AML-193 (cell line): ENCODE results near the gene FAM168A.
A peak's percentile ranks its signal among the peaks of the same experiment; 100 is the strongest.
"Not testable (repeated sequence)": the region's sequence is repeated elsewhere in the genome, so short reads cannot be mapped to it uniquely, and the experiment has no call there.

Source experiments
- DNase-seq, 2 experiments: peaks; one replicate each; lab custom pipeline; 2025; lab: John Stamatoyannopoulos, UW

FAM168A gene

GRCh38 chr11:73467505-73467904, 130.4 kb downstream of the FAM168A start:
- DNase-seq: no peak

- no peak for DNase-seq
These were observed 131.3 kb downstream of the FAM168A start for GRCh38 chr11:73466643-73467042.

DNA sequence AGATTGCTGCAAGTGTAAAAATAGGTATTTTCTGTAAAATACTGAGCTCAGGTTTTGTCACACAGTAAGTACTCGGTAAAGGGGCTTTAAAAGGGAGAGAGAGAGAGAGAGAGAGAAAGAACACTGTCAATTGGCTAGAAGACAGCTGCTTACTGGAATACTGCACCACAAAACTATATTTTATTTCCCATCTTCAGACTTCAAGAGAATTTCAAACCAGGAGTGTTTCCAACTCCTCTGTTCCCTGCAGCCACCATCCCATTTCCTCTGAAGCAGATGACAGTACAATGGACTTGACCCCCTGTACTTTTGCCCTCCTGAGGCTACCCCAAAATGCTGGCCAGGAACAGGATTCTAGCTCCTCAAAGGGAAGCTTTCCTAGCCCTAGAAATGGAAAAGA, 132.0 kb downstream of the FAM168A start:
- DNase-seq: no peak

- no peak for DNase-seq
These were observed 132.8 kb downstream of the FAM168A start for GRCh38 chr11:73465023-73465675.

GRCh38 chr11:73464347-73464746, 133.6 kb downstream of the FAM168A start:
- DNase-seq: no peak

GRCh38 chr11:73463359-73463758, 134.6 kb downstream of the FAM168A start:
- no peak for DNase-seq

GRCh38 chr11:73461964-73462363, 135.9 kb downstream of the FAM168A start:
- DNase-seq: peak; percentile 32 to 62

- peak in 1 of 2 experiments; percentile 30 for DNase-seq
These were observed 136.5 kb downstream of the FAM168A start for GRCh38 chr11:73461335-73461840.

- no peak for DNase-seq
These were observed 139.7 kb downstream of the FAM168A start for GRCh38 chr11:73458201-73458600.

DNA sequence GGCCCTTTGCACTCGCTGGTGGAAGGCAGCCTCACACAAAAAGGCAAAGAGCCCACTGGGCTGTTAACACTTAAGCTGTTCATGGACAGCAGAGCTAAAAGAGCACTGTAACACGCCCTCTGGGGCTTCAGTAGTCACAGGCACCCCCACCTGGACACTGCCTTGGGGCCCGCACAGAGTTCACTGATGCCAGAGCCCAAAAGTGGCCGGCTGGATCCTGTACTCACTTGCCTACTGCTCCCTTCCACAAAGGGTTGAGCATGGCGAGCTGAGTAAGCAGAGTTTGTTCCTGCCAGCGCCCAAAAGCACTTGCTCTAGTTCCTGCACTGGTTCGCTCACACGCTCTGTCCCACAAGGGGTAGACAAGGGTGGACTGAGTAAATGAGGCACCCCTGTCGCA, 142.9 kb downstream of the FAM168A start:
- DNase-seq: no peak

DNA sequence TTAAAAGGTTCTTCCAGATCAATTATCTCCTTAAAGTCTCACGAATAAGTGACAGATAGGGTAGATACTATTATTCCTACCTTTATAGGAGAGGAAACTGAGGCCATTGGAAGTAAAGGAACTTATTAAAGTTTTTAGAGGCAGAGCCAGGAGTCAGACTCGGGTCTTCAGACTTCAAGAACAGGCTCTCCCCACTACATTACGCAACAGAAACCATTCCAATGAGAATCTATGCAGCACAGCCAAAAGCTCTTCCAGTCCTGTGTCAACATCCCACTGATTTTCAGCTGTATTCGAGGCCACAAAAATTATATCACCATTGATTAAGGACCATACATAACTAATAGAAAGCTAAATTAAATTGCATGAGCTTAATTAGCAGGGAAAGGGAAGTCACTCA, 144.3 kb downstream of the FAM168A start:
- DNase-seq: no peak

DNA sequence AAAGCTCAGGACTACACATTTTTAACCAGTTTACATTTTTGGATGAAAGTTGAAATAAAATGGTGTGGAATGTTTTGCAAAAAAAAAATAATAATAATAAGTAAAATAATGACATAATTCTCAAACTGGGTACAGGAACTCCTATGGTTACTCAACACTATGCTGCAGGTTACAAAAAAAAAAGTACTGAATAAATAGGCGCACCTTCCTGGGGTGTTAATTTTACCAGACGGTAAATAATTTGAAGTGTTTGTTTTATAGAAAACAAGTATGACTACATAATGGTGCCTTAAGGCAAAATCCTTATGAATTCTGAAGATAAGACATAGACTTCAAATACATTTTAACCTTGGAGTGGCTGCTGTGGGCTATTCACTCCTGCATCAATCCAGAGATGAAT, 145.2 kb downstream of the FAM168A start:
- DNase-seq: no peak

GRCh38 chr11:73451896-73452295, 146.0 kb downstream of the FAM168A start:
- DNase-seq: no peak

GRCh38 chr11:73446766-73447165, 151.1 kb downstream of the FAM168A start:
- no peak for DNase-seq

DNA sequence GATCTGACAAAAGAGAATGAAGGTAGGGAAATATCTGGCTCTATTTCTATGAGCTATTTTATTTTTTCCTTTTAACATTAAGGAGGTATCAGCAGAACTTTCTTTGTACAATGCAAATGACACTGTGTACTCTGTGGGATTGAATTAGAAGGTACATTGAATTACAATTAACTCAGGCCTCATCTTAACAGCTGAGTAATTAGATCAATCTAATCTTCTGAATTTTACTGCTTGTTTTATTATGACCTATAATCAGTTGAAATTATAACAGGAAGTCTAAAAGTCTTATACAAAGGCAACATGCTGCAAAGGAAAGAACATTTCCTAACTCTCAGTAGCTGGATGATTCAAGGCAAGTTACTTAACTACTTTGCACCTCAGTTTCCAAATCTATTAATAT, 151.9 kb downstream of the FAM168A start:
- peak in 1 of 2 experiments; percentile 22 for DNase-seq

DNA sequence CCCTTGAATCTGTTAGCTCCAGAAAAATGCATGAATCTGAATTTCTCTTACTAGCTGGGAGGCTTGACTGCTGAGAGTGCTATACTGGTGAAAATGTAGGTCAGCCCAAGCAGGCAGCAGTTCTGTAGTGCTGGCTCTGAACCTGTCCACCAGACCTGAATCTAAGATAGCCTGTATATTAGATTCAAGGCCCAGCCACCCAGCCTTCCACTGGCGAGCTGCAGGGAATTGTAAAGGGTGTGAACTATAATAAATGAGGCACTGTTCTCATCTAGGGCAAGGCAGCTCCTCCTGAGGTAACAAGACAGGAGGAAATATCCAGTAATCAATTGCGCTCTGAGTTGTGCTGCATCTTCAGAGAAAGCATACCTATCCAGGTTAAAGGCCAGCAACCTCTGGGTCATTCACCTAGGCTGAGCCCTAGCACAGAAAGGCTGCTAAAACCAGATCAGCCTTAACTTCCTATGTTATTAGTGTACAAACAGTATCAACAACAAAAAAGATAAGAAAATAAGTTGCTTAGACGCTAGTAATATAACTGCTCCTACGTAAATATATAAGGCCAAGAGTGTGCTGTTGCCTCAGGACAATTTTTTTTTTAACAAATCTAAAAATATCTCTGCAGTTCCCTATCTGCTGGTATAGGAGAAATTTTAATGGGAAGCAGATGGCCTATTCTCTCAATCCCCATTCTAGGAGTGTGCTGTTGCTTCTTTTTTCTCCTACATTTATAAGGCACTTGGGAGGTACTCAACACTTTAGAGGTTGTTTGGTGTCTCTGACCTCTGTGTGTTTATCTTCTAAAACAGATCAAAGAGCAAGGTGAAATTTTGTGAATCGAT, 158.7 kb downstream of the FAM168A start:
- no peak for DNase-seq

DNA sequence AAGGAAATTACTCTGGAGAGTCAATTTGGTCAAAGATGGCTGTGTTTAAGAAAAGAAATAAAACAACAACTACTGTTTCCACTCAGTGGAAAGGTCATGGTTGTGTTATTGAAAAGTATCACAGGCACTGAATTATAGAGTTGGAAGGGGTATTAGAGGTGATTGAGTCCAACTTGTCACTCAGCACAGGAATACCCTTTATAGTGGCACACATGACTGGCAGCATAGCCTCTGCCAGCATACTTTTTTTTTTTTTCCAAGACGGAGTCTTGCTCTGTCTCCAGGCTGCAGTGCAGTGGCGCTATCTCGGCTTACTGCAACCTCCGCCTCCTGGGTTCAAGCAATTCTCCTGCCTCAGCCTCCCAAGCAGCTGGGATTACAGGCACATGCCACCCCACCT, 161.1 kb downstream of the FAM168A start:
- DNase-seq: not testable (repeated sequence)

GRCh38 chr11:73431396-73431795, 166.5 kb downstream of the FAM168A start:
- no peak for DNase-seq

DNA sequence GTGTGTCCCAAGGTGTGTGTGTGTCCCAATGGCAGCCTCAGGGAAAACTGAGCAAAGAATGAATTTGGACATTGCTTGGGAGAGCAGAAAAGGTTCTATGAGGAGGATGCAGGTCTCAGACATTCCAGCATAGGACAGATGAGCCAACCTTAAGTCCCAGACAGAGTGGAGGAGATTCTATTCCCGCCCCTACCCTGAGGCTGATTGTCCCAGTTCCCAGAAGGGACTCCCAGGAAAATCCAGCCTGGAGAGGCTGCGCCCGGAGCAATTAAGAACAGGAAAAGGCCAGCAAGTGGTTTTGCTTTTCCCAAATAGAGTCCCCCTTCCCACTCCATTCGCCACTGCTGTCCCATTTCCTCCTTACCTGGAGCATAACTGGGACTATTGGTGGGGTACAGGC, 167.6 kb downstream of the FAM168A start:
- no peak for DNase-seq

DNA sequence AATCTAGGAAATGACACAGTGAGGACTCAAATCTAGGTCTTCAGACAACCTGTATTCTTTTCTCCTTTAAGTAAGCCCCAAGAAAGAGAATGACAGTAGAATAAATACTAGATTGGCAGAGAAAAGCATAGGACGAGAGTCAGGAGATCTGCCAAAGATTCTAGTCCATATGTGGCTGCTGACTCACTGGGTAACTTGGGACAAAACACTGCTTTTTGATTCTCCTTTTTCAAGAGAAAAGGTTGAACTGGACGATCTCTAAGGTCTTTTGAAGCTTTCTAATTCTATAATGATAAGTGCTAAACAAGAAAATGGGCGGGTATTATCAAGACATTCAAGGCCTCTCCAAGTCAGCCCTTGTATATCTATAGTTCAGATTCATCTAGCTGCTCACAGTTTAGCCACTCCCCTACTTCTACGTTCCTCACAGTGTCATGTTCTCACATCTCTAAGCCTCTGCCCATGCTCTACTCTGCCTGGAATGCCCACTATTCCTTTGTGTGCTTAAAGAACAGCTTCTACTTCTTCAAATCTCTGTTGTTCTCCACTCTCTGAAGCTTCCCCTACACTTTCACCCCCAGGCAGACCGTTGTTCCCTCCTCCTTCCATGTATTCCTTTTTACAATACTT, 168.7 kb downstream of the FAM168A start:
- DNase-seq: no peak

DNA sequence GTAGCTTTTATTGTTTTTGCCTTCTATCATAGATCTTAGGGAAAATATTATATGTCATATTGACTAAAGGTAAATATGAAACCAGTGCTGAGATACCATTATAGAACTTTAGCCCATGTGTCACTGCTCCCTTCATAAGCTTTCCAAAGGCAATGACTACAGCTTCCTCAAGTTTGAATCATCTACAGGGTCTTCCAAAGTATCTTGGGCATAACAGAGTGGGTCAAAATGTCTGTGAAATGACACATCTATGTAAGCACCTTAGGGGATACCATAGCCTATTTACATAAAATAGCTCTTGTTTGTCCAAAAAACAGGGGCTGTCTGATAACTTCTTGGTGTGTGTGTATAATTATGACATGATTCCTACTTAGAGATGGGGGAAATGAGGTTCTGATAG, 169.2 kb downstream of the FAM168A start:
- DNase-seq: no peak

GRCh38 chr11:73428227-73428626, 169.7 kb downstream of the FAM168A start:
- no peak for DNase-seq
